ENCODE measurements around the gene ATP8A2.
"Not testable (repeated sequence)": the region's sequence is repeated elsewhere in the genome, so short reads cannot be mapped to it uniquely, and the experiment has no call there.

Gene ATP8A2

GRCh38 chr13:26052337-26052736 lies 680.6 kb downstream of the ATP8A2 start:
- Histone ChIP-seq H3K9ac (ENCODE audit: low read length in 5 of 5) (peak overlapping the region in 1 of 5 donors; percentile 16), H3K4me3 (ENCODE audit: low read depth in 1 of 5, low read length in 5 of 5) (peak overlapping the region; percentile 46 to 71 (median 64)), H3K27ac (ENCODE audit: low read depth, low read length) (no peak overlapping the region), H3K9me3 (ENCODE audit: control insufficient read depth in 5 of 5, low read length in 5 of 5) (no peaks in the 10 kb centered on the region), H3K27me3 (ENCODE audit: control insufficient read depth in 5 of 5, insufficient read depth in 4 of 5, low read length in 5 of 5) (peaks cover 22 to 55% (median 32%) of the 10 kb centered on the region in 5 donors), H3K36me3 (ENCODE audit: control insufficient read depth in 5 of 5, insufficient read depth in 5 of 5, low read length in 5 of 5) (no peaks in the 10 kb centered on the region), H3K4me1 (ENCODE audit: control insufficient read depth in 5 of 5, insufficient read depth in 5 of 5, low read length in 5 of 5) (peaks cover 0 to 32% (median 24%) of the 10 kb centered on the region in 5 donors)

DNA sequence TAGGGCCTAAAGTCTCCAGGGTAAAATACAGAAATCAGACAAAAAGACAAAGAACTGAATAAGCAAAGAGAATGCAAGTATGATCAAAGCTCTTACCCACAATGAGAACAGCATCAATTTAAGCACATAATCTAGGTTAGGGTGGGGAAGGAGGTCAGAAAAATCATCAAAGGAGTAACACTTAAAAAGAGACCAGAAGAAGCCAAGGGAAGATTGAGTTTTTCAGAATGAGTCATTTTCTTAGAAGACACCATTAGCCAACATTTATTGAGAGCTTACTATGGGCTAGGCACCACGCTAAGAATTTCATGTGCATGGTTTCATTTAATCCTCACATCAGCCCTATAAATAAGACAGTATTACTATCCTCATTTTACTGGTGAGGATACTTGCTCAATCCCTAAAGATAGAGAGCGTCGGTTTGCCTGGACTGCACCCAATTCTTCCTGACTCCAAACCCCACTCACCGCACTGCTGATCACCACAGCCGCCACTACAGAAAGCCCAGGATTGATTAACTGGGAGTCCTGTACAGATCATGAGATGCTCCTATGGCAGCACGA lies 681.7 kb downstream of the ATP8A2 start:
- Histone ChIP-seq H3K4me1 (ENCODE audit: control insufficient read depth in 5 of 5, insufficient read depth in 5 of 5, low read length in 5 of 5) (peaks cover 0 to 32% (median 24%) of the 10 kb centered on the region in 5 donors), H3K27ac (ENCODE audit: low read depth, low read length) (no peak overlapping the region), H3K27me3 (ENCODE audit: control insufficient read depth in 5 of 5, insufficient read depth in 4 of 5, low read length in 5 of 5) (peaks cover 22 to 45% (median 28%) of the 10 kb centered on the region in 5 donors), H3K9me3 (ENCODE audit: control insufficient read depth in 5 of 5, low read length in 5 of 5) (no peaks in the 10 kb centered on the region), H3K36me3 (ENCODE audit: control insufficient read depth in 5 of 5, insufficient read depth in 5 of 5, low read length in 5 of 5) (no peaks in the 10 kb centered on the region), H3K4me3 (ENCODE audit: low read depth in 1 of 5, low read length in 5 of 5) (no peak overlapping the region), H3K9ac (ENCODE audit: low read length in 5 of 5) (no peak overlapping the region)

DNA sequence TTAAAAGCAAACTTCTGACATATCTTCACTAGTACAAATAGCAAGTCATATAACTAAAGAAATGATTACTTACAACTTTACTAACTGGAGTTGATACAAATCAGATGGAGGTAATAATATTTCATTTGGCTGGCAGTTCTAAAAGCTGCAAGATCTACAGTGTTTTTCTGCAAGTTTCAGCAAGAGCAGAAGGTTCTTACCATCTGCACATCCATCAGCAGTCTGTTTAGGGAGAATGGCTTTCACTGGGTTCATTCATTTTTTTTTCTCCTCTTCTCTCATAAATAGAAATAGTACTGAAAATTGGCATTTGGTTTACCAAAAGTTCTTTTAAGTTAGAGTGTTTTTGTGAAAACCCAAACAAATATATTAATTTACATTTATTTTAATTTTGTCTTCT lies 683.1 kb downstream of the ATP8A2 start:
- peaks cover 12 to 34% (median 14%) of the 10 kb centered on the region in 5 donors for H3K27me3 ChIP-seq (ENCODE audit: control insufficient read depth in 5 of 5, insufficient read depth in 4 of 5, low read length in 5 of 5)

DNA sequence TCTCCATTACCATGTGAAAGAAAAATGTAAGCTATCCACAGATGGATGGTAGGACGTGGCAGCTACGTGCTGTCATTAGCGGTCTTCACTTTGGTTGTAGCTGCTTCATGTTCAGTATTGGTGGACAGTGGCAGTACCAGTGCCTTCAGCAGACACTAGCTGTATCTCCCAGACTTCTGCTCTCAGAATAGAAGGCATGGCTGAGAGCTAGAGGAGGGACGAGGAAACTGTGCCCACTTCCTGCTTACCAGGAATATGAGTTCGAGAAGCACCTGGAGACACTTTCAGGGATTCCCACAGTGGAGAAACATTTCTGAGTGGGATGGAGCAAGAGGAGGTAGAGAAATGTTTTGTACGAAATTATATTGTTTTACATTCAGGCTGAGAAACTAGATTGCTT lies 686.9 kb downstream of the ATP8A2 start:
- Histone ChIP-seq H3K4me1 (ENCODE audit: control insufficient read depth in 5 of 5, insufficient read depth in 5 of 5, low read length in 5 of 5) (no peaks in the 10 kb centered on the region), H3K9me3 (ENCODE audit: control insufficient read depth in 5 of 5, low read length in 5 of 5) (no peaks in the 10 kb centered on the region), H3K36me3 (ENCODE audit: control insufficient read depth in 5 of 5, insufficient read depth in 5 of 5, low read length in 5 of 5) (no peaks in the 10 kb centered on the region)

More for the DNA sequence above, 683.1 kb downstream of the ATP8A2 start:
- H3K9me3 ChIP-seq (ENCODE audit: control insufficient read depth in 5 of 5, low read length in 5 of 5): no peaks in the 10 kb centered on the region
- H3K4me3 ChIP-seq (ENCODE audit: low read depth in 1 of 5, low read length in 5 of 5): no peak overlapping the region
- no peaks in the 10 kb centered on the region for H3K36me3 ChIP-seq (ENCODE audit: control insufficient read depth in 5 of 5, insufficient read depth in 5 of 5, low read length in 5 of 5)
- H3K9ac ChIP-seq (ENCODE audit: low read length in 5 of 5): no peak overlapping the region
- H3K27ac ChIP-seq (ENCODE audit: low read depth, low read length): no peak overlapping the region
- peaks cover 0 to 25% (median 22%) of the 10 kb centered on the region in 5 donors for H3K4me1 ChIP-seq (ENCODE audit: control insufficient read depth in 5 of 5, insufficient read depth in 5 of 5, low read length in 5 of 5)

GRCh38 chr13:26060357-26060756 lies 688.6 kb downstream of the ATP8A2 start:
- no peaks in the 10 kb centered on the region for H3K36me3 ChIP-seq (ENCODE audit: control insufficient read depth in 5 of 5, insufficient read depth in 5 of 5, low read length in 5 of 5)
- no peaks in the 10 kb centered on the region for H3K4me1 ChIP-seq (ENCODE audit: control insufficient read depth in 5 of 5, insufficient read depth in 5 of 5, low read length in 5 of 5)
- no peaks in the 10 kb centered on the region for H3K9me3 ChIP-seq (ENCODE audit: control insufficient read depth in 5 of 5, low read length in 5 of 5)
- no peak overlapping the region for H3K27ac ChIP-seq (ENCODE audit: low read depth, low read length)
- no peak overlapping the region for H3K9ac ChIP-seq (ENCODE audit: low read length in 5 of 5)
- no peak overlapping the region for H3K4me3 ChIP-seq (ENCODE audit: low read depth in 1 of 5, low read length in 5 of 5)
- H3K27me3 ChIP-seq (ENCODE audit: control insufficient read depth in 5 of 5, insufficient read depth in 4 of 5, low read length in 5 of 5): peaks cover 0 to 5% (median 0%) of the 10 kb centered on the region in 5 donors

More for the DNA sequence above, 686.9 kb downstream of the ATP8A2 start:
- peaks cover 0 to 6% (median 0%) of the 10 kb centered on the region in 5 donors for H3K27me3 ChIP-seq (ENCODE audit: control insufficient read depth in 5 of 5, insufficient read depth in 4 of 5, low read length in 5 of 5)
- no peak overlapping the region for H3K9ac ChIP-seq (ENCODE audit: low read length in 5 of 5)
- H3K4me3 ChIP-seq (ENCODE audit: low read depth in 1 of 5, low read length in 5 of 5): no peak overlapping the region
- H3K27ac ChIP-seq (ENCODE audit: low read depth, low read length): no peak overlapping the region

DNA sequence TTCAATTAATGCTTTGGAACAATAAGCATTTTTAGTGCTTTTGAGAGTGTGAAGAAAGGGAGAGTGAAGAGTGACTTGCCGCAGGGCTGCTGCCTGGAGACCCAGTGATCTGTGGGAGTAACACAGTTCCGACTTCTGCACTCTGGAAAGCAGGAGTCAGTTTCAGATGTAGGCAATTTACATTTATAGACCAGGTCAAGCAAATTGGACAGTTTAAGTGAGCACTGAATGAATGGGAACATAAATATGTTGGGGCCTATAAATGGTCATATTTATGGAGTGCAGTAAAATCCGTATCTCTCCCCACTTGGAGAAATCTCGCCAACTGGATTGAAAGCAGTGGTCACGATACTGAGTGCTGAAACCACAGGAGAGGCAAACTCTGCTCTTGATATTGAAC lies 689.5 kb downstream of the ATP8A2 start:
- Histone ChIP-seq H3K36me3 (ENCODE audit: control insufficient read depth in 5 of 5, insufficient read depth in 5 of 5, low read length in 5 of 5) (no peaks in the 10 kb centered on the region), H3K4me3 (ENCODE audit: low read depth in 1 of 5, low read length in 5 of 5) (no peak overlapping the region), H3K9ac (ENCODE audit: low read length in 5 of 5) (no peak overlapping the region), H3K27ac (ENCODE audit: low read depth, low read length) (no peak overlapping the region), H3K9me3 (ENCODE audit: control insufficient read depth in 5 of 5, low read length in 5 of 5) (no peaks in the 10 kb centered on the region), H3K27me3 (ENCODE audit: control insufficient read depth in 5 of 5, insufficient read depth in 4 of 5, low read length in 5 of 5) (peaks cover 0 to 3% (median 0%) of the 10 kb centered on the region in 5 donors), H3K4me1 (ENCODE audit: control insufficient read depth in 5 of 5, insufficient read depth in 5 of 5, low read length in 5 of 5) (no peaks in the 10 kb centered on the region)

DNA sequence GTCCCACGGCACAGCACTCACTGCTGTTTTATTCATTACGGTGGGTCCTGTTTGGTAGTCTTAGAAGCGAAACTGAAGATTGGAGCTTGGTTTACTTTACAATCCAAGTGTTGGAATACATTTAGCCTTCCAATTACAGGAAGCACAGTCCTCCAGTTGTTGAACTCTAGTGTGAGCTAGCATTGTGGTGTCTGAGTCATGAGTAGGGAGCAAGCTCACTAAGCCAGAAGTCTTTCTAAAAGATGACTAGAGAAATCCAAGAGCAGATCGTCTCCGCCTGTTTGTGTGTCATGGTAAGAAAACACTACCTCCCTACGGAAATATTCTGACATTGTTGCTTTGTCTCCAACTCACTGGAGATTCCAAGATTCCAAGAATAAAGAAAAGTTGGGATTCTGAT lies 690.2 kb downstream of the ATP8A2 start:
- no peaks in the 10 kb centered on the region for H3K36me3 ChIP-seq (ENCODE audit: control insufficient read depth in 5 of 5, insufficient read depth in 5 of 5, low read length in 5 of 5)
- H3K9ac ChIP-seq (ENCODE audit: low read length in 5 of 5): no peak overlapping the region
- no peaks in the 10 kb centered on the region for H3K9me3 ChIP-seq (ENCODE audit: control insufficient read depth in 5 of 5, low read length in 5 of 5)
- H3K4me1 ChIP-seq (ENCODE audit: control insufficient read depth in 5 of 5, insufficient read depth in 5 of 5, low read length in 5 of 5): no peaks in the 10 kb centered on the region
- H3K27ac ChIP-seq (ENCODE audit: low read depth, low read length): no peak overlapping the region
- H3K4me3 ChIP-seq (ENCODE audit: low read depth in 1 of 5, low read length in 5 of 5): no peak overlapping the region
- peaks cover 0 to 3% (median 0%) of the 10 kb centered on the region in 5 donors for H3K27me3 ChIP-seq (ENCODE audit: control insufficient read depth in 5 of 5, insufficient read depth in 4 of 5, low read length in 5 of 5)

DNA sequence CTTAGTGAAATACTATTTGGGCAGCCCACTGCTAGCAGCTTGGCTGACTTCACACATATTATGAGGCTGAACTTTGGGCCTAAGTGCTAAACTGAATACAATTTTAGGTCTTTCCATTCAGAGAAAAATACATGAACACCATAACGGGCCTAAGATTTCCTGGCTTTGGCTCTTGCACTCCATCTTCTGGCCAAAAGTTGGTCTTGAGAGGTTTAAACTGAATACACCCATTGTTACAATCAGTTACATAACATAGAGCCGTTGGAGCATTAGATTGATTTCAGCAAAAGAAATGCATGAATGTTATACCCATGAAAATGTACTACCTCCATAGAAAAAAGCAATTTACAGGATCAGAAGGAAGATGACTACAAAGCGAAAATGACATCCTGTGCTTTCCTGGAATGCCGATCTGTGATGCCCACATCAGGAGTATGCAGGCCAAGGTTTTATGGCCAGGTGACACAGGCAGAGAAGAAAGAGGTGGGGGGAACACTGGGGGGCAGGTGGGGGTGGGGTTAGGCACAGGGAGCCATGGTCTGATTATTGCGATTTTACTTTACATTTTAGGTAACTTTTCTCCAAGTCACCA lies 691.2 kb downstream of the ATP8A2 start:
- no peak overlapping the region for H3K4me3 ChIP-seq (ENCODE audit: low read depth in 1 of 5, low read length in 5 of 5)
- H3K9ac ChIP-seq (ENCODE audit: low read length in 5 of 5): no peak overlapping the region
- no peak overlapping the region for H3K27ac ChIP-seq (ENCODE audit: low read depth, low read length)

DNA sequence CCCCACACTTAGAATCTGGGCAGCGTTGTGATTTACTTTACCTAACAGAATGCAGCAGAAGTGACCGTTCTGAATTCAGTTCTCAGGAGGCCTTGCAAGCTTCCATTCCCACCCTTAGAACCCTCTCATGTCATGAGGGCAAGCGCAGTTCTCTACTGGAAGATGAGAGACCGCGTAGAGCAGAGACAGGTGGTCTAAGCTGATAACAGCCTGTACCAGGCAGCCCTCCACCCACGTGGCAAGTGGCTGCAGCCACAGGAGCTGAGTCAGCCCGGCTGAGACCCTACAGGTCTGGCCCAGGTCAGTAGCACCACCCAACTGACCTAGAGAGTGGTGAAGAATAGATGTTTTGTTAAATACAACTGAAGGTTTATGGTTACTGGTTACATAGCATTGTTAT lies 694.7 kb downstream of the ATP8A2 start:
- not testable (repeated sequence) for H3K4me3 ChIP-seq (ENCODE audit: low read depth in 1 of 5, low read length in 5 of 5); H3K9ac ChIP-seq (ENCODE audit: low read length in 5 of 5); H3K27ac ChIP-seq (ENCODE audit: low read depth, low read length); H3K36me3 ChIP-seq (ENCODE audit: control insufficient read depth in 5 of 5, insufficient read depth in 5 of 5, low read length in 5 of 5); H3K9me3 ChIP-seq (ENCODE audit: control insufficient read depth in 5 of 5, low read length in 5 of 5); H3K4me1 ChIP-seq (ENCODE audit: control insufficient read depth in 5 of 5, insufficient read depth in 5 of 5, low read length in 5 of 5); H3K27me3 ChIP-seq (ENCODE audit: control insufficient read depth in 5 of 5, insufficient read depth in 4 of 5, low read length in 5 of 5)

More for the DNA sequence above, 691.2 kb downstream of the ATP8A2 start:
- Histone ChIP-seq H3K36me3 (ENCODE audit: control insufficient read depth in 5 of 5, insufficient read depth in 5 of 5, low read length in 5 of 5) (no peaks in the 10 kb centered on the region), H3K9me3 (ENCODE audit: control insufficient read depth in 5 of 5, low read length in 5 of 5) (no peaks in the 10 kb centered on the region), H3K4me1 (ENCODE audit: control insufficient read depth in 5 of 5, insufficient read depth in 5 of 5, low read length in 5 of 5) (no peaks in the 10 kb centered on the region), H3K27me3 (ENCODE audit: control insufficient read depth in 5 of 5, insufficient read depth in 4 of 5, low read length in 5 of 5) (peaks cover 0 to 3% (median 0%) of the 10 kb centered on the region in 5 donors)

GRCh38 chr13:26067601-26068000 lies 695.8 kb downstream of the ATP8A2 start:
- no peaks in the 10 kb centered on the region for H3K36me3 ChIP-seq (ENCODE audit: control insufficient read depth in 5 of 5, insufficient read depth in 5 of 5, low read length in 5 of 5)
- H3K9me3 ChIP-seq (ENCODE audit: control insufficient read depth in 5 of 5, low read length in 5 of 5): no peaks in the 10 kb centered on the region
- no peaks in the 10 kb centered on the region for H3K4me1 ChIP-seq (ENCODE audit: control insufficient read depth in 5 of 5, insufficient read depth in 5 of 5, low read length in 5 of 5)
- H3K9ac ChIP-seq (ENCODE audit: low read length in 5 of 5): no peak overlapping the region
- no peak overlapping the region for H3K4me3 ChIP-seq (ENCODE audit: low read depth in 1 of 5, low read length in 5 of 5)
- H3K27me3 ChIP-seq (ENCODE audit: control insufficient read depth in 5 of 5, insufficient read depth in 4 of 5, low read length in 5 of 5): peaks cover 0 to 5% (median 0%) of the 10 kb centered on the region in 5 donors
- H3K27ac ChIP-seq (ENCODE audit: low read depth, low read length): no peak overlapping the region
